ENCODE data around the gene CIB4. TPM values are rescaled to one million over a fixed set of nuclear protein-coding genes. Genes with fewer than 3 reads are reported as not detected.

Gene CIB4
- total RNA-seq, 1 donor from 2014 or later, result not detected

GRCh38 chr2:26555246-26556133 is 85.7 kb downstream of the CIB4 start:
- DNase-seq (ENCODE audit: low read depth in 2 of 2), result peak in 1 of 2 donors; percentile 7

GRCh38 chr2:26552641-26553374 is 88.4 kb downstream of the CIB4 start:
- DNase-seq (ENCODE audit: low read depth in 2 of 2), result no peak

- no peak for DNase-seq (ENCODE audit: low read depth in 2 of 2)
Measured at GRCh38 chr2:26550276-26551015, 90.7 kb downstream of the CIB4 start.

- DNase-seq (ENCODE audit: low read depth in 2 of 2), result no peak
Measured at GRCh38 chr2:26542676-26543505, 98.3 kb downstream of the CIB4 start.

- no peak for DNase-seq (ENCODE audit: low read depth in 2 of 2)
Measured at GRCh38 chr2:26542194-26542455, 99.0 kb downstream of the CIB4 start.

GRCh38 chr2:26541401-26542193 is 99.6 kb downstream of the CIB4 start:
- no peak for DNase-seq (ENCODE audit: low read depth in 2 of 2)

GRCh38 chr2:26540961-26541360 is 100.2 kb downstream of the CIB4 start:
- no peak for DNase-seq (ENCODE audit: low read depth in 2 of 2)

GRCh38 chr2:26540306-26540705 is 100.9 kb downstream of the CIB4 start:
- DNase-seq (ENCODE audit: low read depth in 2 of 2), result no peak

GRCh38 chr2:26537826-26538475 is 103.2 kb downstream of the CIB4 start:
- no peak for DNase-seq (ENCODE audit: low read depth in 2 of 2)

- no peak for DNase-seq (ENCODE audit: low read depth in 2 of 2)
Measured at GRCh38 chr2:26537069-26537825, 103.9 kb downstream of the CIB4 start.

- DNase-seq (ENCODE audit: low read depth in 2 of 2), result no peak
Measured at GRCh38 chr2:26536371-26537068, 104.6 kb downstream of the CIB4 start.

- no peak for DNase-seq (ENCODE audit: low read depth in 2 of 2)
Measured at GRCh38 chr2:26535663-26536275, 105.4 kb downstream of the CIB4 start.

- no peak for DNase-seq (ENCODE audit: low read depth in 2 of 2)
Measured at GRCh38 chr2:26534865-26535662, 106.1 kb downstream of the CIB4 start.

- no peak for DNase-seq (ENCODE audit: low read depth in 2 of 2)
Measured at GRCh38 chr2:26534098-26534864, 106.9 kb downstream of the CIB4 start.

GRCh38 chr2:26533661-26534060 is 107.5 kb downstream of the CIB4 start:
- DNase-seq (ENCODE audit: low read depth in 2 of 2), result no peak
